T-helper 2 cell treated with Interferon-gamma antibody and Interleukin-4, amounts not matched to agents 100 ng/mL and 5 ng/mL, for 36 hours (primary cell): ENCODE data around the gene C1GALT1C1L. TPM values are rescaled to one million over a fixed set of nuclear protein-coding genes. Genes with fewer than 3 reads are reported as not detected.
"Not testable (repeated sequence)": the region's sequence is repeated elsewhere in the genome, so short reads cannot be mapped to it uniquely, and the experiment has no call there.

Experiments
- intact Hi-C: fragments of 100-400 bp; cut with micrococcal nuclease; formaldehyde crosslinking; loops from one replicate; pipeline ENCODE4 v1.15.1; 2023
- total RNA-seq: library from RNA; stranded (reverse); gene quantifications from 2 replicates; pipeline ENCODE4 v1.2.3, GENCODE V29; 2022

Gene C1GALT1C1L
- 0.14 and 0.25 TPM in 2 replicates for total RNA-seq

DNA sequence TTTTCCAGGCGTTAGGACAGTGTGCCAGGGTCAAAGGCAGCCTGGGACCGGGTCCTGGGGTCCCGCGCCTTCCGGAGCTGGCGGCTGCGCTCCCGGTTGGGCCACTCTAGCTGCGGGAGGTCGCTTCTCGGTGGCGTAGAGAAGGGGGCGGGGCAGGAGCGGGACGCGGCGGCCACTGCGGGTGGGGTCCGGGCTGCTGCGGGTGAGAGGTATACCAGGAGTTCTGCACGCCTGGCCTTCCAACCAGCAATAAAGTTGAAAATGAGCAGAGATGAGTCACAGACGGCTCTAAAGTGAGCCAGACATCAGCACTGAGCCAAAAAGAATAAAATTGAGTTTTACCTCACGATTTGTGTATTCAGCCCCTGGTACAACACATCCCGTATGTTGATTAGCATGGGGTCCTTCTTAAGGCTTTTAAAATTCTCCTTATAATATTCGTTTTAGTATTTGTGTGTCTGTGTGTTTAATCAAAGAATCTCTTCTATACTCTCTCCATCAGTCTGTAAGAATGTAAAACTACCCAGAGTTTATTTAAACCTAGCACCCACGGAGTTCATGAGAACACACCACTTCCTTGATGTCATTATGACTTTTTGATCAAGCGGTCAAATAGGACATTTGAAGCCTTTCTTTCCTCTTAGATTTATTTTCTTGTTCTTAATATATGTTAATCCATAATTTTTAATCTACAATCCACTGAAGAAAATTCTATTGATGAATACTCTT is at the start of gene C1GALT1C1L:
Gene C1GALT1C1L (minus strand): TSS at position 108 of the 729 bp plus-strand sequence. CDS start 107 bp downstream, at position 1.
- intact Hi-C loops, result no loop called here

- intact Hi-C loops, result no loop called here
Observed at GRCh38 chr2:43725711-43726246, 49.5 kb upstream of the C1GALT1C1L start.

GRCh38 chr2:43724728-43725526 is 48.7 kb upstream of the C1GALT1C1L start:
- intact Hi-C loops, result no loop called here

GRCh38 chr2:43718530-43719124 is 42.4 kb upstream of the C1GALT1C1L start:
- intact Hi-C loops, result no loop called here

DNA sequence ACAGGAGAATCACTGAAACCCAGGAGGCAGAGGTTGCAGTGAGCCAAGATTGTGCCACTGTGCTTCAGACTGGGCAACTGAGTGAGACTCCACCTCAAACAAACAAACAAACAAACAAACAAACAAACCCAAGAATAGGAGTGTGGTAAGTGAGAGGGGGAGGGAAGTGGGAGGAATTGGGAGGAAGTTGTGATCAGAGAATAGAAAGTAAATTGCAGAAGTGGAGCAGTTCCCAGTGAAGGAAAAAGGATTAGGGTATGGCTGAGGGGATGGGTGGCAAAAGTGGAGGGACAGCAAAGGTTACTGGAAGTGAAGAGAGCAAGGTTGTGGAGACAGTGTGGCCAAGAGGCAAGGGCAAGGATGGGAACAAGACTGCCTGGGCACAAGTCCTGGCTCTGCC is 41.1 kb upstream of the C1GALT1C1L start:
- intact Hi-C loops, result no loop called here

DNA sequence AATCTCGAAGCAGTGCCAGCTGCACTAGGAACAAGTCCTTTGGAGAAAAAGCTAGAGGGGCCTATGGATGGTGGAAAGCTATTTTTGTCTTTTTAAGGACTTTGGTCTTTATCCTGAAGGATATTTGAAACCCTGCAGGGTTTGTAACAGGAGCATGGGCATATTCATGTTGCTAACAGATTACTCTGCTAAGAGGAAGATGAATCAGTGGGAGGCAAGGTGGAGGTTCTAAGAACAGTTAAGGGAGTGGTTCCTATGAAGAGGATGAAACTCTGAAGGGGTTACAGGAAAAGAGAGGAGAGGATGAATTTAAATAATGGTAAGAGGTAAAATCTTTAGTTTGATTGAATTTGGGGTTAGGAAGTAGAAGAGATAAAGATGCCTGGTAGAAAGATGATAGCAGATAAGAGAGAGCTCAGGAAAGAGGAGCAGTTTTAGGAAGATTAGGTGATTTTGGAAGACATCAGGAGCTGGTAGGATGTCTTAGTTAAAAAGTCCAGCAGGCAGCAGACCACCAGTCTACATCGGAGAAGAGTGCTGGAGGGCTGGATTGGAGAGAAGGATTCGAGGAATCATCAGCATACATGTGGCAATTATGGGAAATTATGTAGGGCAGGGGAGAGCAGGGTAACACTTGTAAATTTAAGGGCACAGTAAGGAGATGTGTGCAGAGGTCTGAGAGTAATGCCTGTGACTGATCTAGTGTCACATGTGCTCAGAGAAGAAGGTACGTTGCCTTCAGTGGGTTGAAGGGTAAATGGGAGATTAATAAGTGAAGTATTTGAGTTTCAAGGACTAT is 39.3 kb upstream of the C1GALT1C1L start:
- intact Hi-C loops, result no loop called here

GRCh38 chr2:43714164-43714563 is 37.9 kb upstream of the C1GALT1C1L start:
- intact Hi-C loops, result no loop called here

GRCh38 chr2:43710866-43711265 is 34.6 kb upstream of the C1GALT1C1L start:
- intact Hi-C loops, result no loop called here

DNA sequence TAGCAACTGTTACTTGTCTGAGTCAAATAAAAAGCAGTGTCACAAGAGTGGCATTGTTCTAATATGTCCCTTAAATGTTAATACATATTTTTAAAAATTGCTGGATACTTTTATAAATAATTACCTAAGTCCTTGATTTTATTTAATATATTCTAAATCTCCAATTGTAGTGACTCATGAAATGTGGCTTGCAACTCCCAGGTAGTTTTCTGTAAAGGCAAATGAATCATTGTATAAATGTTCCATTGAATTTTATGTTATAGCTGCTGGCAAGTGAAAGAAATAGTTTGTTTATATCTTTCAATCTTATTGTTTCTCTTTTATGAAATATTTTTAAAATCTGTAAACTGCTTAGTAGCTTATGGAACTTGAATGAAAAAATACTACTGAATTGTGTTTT is 32.7 kb upstream of the C1GALT1C1L start:
- intact Hi-C loops, result no loop called here

- intact Hi-C loops, result no loop called here
Observed at GRCh38 chr2:43708178-43708577, 31.9 kb upstream of the C1GALT1C1L start.

DNA sequence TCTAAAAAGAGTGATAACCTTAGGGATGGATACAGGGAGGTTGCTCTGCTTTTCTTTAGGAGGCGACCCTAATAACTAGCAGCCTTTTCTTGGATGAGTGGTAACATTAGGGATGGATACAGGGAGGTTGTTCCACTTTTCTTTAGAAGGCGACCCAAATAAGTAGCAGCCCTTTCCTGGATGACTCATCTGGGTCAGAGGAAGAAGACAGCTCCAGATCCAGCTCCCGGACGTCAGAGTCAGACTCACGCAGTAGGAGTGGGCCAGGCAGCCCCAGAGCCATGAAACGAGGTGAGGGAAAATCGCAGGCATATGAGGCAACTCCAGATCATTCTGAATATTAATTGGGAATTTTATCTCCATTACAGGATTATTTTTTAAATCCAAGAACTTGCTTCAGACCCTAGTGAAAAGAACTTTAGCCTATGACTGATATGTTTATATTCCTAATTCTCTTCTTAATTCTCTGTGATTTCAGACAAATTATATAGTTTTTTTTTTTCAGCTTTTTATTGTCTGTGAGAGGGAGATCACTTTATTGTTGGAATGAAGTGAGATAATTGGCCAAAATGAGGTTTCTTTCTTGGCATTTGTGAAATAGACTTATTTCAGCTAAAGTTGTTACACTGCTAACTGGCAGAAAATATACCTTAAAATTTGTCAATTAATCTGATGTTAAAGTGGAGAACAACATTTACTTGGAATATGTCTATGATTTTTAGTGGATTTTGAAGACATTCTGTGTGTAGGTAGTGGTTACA is 31.2 kb upstream of the C1GALT1C1L start:
- intact Hi-C loops, result no loop called here

DNA sequence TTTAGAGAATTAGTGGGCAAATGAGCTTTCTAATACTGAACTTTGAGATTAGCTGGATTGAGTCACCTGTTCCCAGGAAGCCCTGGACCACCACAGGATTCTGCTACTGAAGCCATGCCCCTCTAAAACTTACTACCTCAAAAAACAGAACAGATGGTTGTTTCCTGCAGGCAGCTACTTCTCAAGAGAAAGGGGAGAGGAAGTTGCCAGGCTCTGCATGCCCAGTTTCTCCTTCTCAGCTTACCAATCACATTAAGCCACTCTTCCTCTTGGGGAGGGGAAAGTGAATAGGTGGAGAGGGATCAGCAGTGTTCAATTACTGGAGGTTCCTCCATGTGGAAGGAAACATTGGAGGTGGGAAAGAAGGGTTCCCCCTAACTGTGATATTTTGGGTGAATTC is 24.9 kb upstream of the C1GALT1C1L start:
- intact Hi-C loops, result no loop called here

GRCh38 chr2:43699761-43700160 is 23.5 kb upstream of the C1GALT1C1L start:
- intact Hi-C loops, result no loop called here

- intact Hi-C loops, result not testable (repeated sequence)
Observed at GRCh38 chr2:43698140-43698539, 21.9 kb upstream of the C1GALT1C1L start.

DNA sequence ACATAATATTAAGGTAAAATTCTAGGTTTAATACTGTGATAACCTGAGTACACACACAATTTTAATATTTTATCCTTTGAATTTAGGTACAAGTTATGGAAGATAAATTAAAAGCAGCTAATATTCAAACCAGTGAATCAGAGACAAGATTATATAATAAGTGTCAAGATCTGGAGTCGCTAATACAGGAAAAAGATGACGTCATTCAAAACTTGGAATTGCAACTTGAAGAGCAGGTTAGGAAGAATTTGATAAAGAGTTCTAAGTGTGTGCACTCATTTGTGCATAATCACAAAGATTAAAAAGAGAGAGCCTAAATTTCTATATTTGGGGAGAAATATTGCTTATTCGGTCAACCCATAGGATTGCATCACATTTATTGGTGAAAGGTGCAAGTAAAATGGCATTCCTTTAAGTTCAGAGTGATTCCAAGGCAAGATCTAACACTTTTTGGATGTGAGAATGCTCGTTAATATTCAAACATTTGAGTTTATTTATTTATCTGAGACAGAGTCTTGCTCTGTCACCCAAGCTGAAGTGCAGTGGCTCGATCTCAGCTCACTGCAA is 16.3 kb upstream of the C1GALT1C1L start:
- intact Hi-C loops, result no loop called here

DNA sequence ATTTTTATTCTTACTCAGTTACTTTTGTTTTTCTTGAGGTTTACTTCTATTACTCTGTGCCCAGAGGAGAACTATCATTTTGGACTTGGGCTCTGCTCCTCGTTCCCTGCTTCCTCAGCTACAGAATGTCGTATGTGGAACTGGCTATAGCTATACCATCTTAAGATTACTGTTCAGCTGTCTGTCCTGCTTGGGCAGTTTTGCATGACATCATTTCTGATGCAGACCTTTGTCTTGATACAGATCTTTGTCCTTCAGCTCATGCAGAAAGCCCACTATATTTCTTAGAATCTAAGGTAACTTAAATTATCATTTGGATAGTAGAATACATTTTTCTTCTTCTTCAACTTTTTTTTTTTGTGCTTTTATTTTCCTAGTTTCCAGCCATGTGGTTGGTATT is 13.8 kb upstream of the C1GALT1C1L start:
- intact Hi-C loops, result no loop called here

DNA sequence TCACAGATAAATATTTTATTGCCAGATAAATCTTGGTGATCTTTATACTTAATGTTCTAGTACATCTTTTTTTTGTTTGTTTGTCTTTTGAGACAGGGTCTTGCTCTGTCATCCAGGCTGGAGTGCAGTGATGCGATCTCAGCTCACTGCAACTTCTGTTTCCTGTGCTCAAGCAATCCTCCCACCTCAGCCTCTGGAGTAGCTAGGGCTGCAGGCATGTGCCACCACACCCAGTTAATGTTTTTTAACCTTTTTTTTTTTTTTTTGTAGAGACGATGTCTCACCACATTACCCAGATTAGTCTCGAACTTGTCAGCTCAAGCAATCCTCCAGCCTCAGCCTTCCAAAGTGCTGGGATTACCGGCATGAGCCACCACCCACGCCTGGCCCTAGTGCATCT is 9.1 kb upstream of the C1GALT1C1L start:
- intact Hi-C loops, result no loop called here

GRCh38 chr2:43677783-43678182 is 1.6 kb upstream of the C1GALT1C1L start:
- intact Hi-C loops, result not testable (repeated sequence)

- intact Hi-C loops, result no loop called here
Observed at GRCh38 chr2:43675646-43676321, 445 bp downstream of the C1GALT1C1L start.
